ENCODE measurements around the gene CHCHD5. TPM values are rescaled to one million over a fixed set of nuclear protein-coding genes. Genes with fewer than 3 reads are reported as not detected.

The CHCHD5 gene
- total and polyA plus RNA-seq, 2 donors from 2014 or later, result 39.6 to 104 TPM

DNA sequence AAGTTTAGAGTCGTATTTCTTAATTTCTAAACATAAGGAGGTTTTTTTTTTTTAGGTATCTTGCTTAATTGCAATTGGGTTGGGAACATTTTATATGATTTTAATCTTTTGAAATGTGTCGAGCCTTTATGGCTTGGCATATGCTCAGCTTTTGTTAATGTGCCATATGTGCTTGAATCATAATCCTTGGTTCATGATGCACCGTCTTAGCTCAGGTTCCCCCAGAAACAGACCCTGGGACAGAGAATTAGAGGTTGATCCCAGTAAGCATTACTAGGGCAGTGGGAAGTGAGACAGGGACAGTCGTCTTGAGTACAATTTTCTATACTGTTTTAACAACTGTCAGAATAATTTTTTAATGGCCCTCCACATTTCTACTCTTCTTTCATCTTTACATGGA lies 9.3 kb downstream of the CHCHD5 start:
- peaks cover 0 to 6% (median 0%) of the 10 kb centered on the region in 3 donors for H3K36me3 ChIP-seq (ENCODE audit: control insufficient read depth in 2 of 3, insufficient read depth in 3 of 3, low read length in 3 of 3)
- H3K4me3 ChIP-seq (ENCODE audit: low read length in 3 of 3), result no peak overlapping the region
- intact Hi-C loops (cut with DNase I), result no loop called here
- DNase-seq (no peak), FAIRE-seq (no peak)
- no peaks in the 10 kb centered on the region for H3K9me3 ChIP-seq (ENCODE audit: control insufficient read depth in 2 of 3, insufficient read depth in 1 of 3, low read length in 3 of 3)
- H3K27me3 ChIP-seq (ENCODE audit: control insufficient read depth, insufficient read depth, low read length), result no peaks in the 10 kb centered on the region
- TF ChIP-seq, protein P1, sequence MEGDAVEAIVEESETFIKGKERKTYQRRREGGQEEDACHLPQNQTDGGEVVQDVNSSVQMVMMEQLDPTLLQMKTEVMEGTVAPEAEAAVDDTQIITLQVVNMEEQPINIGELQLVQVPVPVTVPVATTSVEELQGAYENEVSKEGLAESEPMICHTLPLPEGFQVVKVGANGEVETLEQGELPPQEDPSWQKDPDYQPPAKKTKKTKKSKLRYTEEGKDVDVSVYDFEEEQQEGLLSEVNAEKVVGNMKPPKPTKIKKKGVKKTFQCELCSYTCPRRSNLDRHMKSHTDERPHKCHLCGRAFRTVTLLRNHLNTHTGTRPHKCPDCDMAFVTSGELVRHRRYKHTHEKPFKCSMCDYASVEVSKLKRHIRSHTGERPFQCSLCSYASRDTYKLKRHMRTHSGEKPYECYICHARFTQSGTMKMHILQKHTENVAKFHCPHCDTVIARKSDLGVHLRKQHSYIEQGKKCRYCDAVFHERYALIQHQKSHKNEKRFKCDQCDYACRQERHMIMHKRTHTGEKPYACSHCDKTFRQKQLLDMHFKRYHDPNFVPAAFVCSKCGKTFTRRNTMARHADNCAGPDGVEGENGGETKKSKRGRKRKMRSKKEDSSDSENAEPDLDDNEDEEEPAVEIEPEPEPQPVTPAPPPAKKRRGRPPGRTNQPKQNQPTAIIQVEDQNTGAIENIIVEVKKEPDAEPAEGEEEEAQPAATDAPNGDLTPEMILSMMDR (IDR thresholded peaks at IDR 0.05; ENCODE audit: borderline replicate concordance, extremely low read depth, insufficient read depth), result no peak
- H3K9ac ChIP-seq (ENCODE audit: low read length in 3 of 3), result no peak overlapping the region
- no peak overlapping the region for H3K27ac ChIP-seq (ENCODE audit: low read depth in 2 of 2, low read length in 2 of 2)
- no peaks in the 10 kb centered on the region for H3K4me1 ChIP-seq (ENCODE audit: control insufficient read depth in 2 of 3, insufficient read depth in 2 of 3, low read depth in 1 of 3, low read length in 3 of 3)

DNA sequence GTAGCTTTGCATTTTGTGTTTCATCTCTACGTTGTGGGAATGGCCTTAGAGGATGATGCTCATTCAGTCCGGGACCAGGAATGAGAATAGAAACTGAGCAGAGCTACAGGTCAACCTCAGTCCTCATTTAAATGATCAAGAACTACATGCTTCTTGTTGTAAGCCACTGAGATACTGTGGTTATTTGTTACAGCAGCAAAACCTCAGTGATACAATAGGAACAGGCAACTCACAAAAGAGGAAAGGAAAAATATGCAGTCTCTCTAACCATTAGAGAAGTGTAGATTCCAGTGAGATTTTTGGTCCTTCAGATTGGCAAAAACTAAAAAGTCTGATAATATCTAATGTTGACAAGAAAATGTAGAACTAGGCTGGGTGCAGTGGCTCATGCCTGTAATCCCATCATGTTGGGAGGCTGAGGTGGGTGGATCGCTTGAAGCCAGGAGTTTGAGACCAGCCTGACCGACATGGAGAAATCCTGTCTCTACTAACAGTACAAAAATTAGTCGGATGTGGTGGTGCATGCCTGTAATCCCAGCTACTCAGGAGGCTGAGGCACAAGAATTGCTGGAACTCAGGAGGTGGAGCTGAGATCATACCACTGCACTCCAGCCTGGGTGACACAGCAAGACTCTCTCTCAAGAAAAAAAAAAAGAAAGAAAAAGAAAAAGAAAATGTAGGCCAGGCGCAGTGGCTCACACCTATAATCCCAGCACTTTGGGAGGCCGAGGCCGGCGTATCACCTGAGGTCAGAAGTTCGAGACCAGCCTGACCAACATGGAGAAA lies 13.3 kb downstream of the CHCHD5 start:
- Histone ChIP-seq H3K9me3 (ENCODE audit: control insufficient read depth in 2 of 3, insufficient read depth in 1 of 3, low read length in 3 of 3) (no peaks in the 10 kb centered on the region), H3K4me3 (ENCODE audit: low read length in 3 of 3) (no peak overlapping the region), H3K9ac (ENCODE audit: low read length in 3 of 3) (no peak overlapping the region), H3K4me1 (ENCODE audit: control insufficient read depth in 2 of 3, insufficient read depth in 2 of 3, low read depth in 1 of 3, low read length in 3 of 3) (peaks cover 0 to 3% (median 0%) of the 10 kb centered on the region in 3 donors), H3K27me3 (ENCODE audit: control insufficient read depth, insufficient read depth, low read length) (no peaks in the 10 kb centered on the region), H3K36me3 (ENCODE audit: control insufficient read depth in 2 of 3, insufficient read depth in 3 of 3, low read length in 3 of 3) (no peaks in the 10 kb centered on the region), H3K27ac (ENCODE audit: low read depth in 2 of 2, low read length in 2 of 2) (no peak overlapping the region)
- intact Hi-C loops (cut with DNase I), result no loop called here
- DNase-seq (no peak), FAIRE-seq (no peak)
- TF ChIP-seq, protein P1 (IDR thresholded peaks at IDR 0.05; ENCODE audit: borderline replicate concordance, extremely low read depth, insufficient read depth), result no peak

DNA sequence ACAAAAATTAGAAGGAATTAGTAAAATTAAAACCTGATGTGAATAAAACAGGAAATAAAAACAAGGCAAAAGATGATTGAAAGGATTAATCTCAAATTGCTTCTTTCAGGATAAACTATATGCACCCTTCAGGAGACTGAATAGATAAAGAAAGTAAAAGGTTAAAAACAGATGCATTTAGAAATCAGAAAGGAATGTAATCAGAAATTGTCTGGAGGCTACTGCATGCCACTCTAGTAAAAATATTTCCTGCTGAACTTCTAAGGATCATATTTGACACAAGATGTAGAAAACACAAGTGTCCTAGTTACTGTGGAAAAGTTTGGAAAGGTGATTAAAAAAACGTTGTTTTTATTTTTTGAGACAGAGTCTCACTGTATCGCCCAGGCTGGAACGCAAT lies 16.2 kb downstream of the CHCHD5 start:
- H3K27me3 ChIP-seq (ENCODE audit: control insufficient read depth, insufficient read depth, low read length), result no peaks in the 10 kb centered on the region
- H3K9ac ChIP-seq (ENCODE audit: low read length in 3 of 3), result no peak overlapping the region
- FAIRE-seq (no peak), DNase-seq (no peak)
- no peaks in the 10 kb centered on the region for H3K9me3 ChIP-seq (ENCODE audit: control insufficient read depth in 2 of 3, insufficient read depth in 1 of 3, low read length in 3 of 3)
- no peak overlapping the region for H3K4me3 ChIP-seq (ENCODE audit: low read length in 3 of 3)
- H3K27ac ChIP-seq (ENCODE audit: low read depth in 2 of 2, low read length in 2 of 2), result no peak overlapping the region
- H3K36me3 ChIP-seq (ENCODE audit: control insufficient read depth in 2 of 3, insufficient read depth in 3 of 3, low read length in 3 of 3), result no peaks in the 10 kb centered on the region
- intact Hi-C loops (cut with DNase I), result loop anchor here (10.0 kb wide), 1 partner anchor 124 kb away; the partner anchor contains the start of gene NT5DC4
- peaks cover 0 to 3% (median 0%) of the 10 kb centered on the region in 3 donors for H3K4me1 ChIP-seq (ENCODE audit: control insufficient read depth in 2 of 3, insufficient read depth in 2 of 3, low read depth in 1 of 3, low read length in 3 of 3)
- TF ChIP-seq, protein P1 (IDR thresholded peaks at IDR 0.05; ENCODE audit: borderline replicate concordance, extremely low read depth, insufficient read depth), result no peak

Data from kidney (tissue), 14 donors.